SU-DHL-6 (cell line): ENCODE measurements around the gene NFATC1.

Experiments used
- H2AFZ ChIP-seq: fragments of 200-600 bp; sonication (generic); 2 replicates; pipeline ENCODE4 v1.6.1; 2014; ENCODE audit warnings: low read depth, mild to moderate bottlenecking, moderate library complexity, mixed read lengths, antibody characterized with exemption, low read length; ENCODE audit not compliant: severe bottlenecking
- H3F3A ChIP-seq: fragments of 200-600 bp; shearing (Covaris generic); 2 replicates; pipeline ENCODE4 v1.6.0; 2016; ENCODE audit warnings: antibody characterized with exemption, mild to moderate bottlenecking; ENCODE audit not compliant: insufficient read depth
- H3K27ac ChIP-seq: fragments of 200-600 bp; sonication (generic); 2 replicates; pipeline ENCODE4 v1.5.1; 2016; ENCODE audit warnings: low read depth, mild to moderate bottlenecking, low read length, moderate library complexity, mixed read lengths
- H3K27me3 ChIP-seq: fragments of 200-600 bp; sonication (generic), shearing (Covaris generic); 2 replicates; pipeline ENCODE4 v1.6.0; 2014; ENCODE audit warnings: mild to moderate bottlenecking, low read length
- H3K36me3 ChIP-seq: fragments of 200-600 bp; sonication (generic); 2 replicates; pipeline ENCODE4 v1.6.1; 2014; ENCODE audit warnings: mild to moderate bottlenecking, low read length, mixed read lengths
- H3K4me2 ChIP-seq: fragments of 300-600, 200-600 bp; shearing (Covaris generic), sonication (generic); 2 replicates; pipeline ENCODE4 v1.6.0; 2014; ENCODE audit warnings: low read length, low read depth, mild to moderate bottlenecking; ENCODE audit not compliant: poor library complexity, severe bottlenecking
- H3K4me3 ChIP-seq: fragments of 200-600 bp; sonication (generic); 2 replicates; pipeline ENCODE4 v1.5.1; 2014; ENCODE audit warnings: antibody characterized with exemption, low read length, mild to moderate bottlenecking, mixed read lengths; ENCODE audit not compliant: insufficient read depth, poor library complexity, severe bottlenecking
- H3K79me2 ChIP-seq: fragments of 200-600 bp; sonication (generic); 2 replicates; pipeline ENCODE4 v1.6.1; 2014; ENCODE audit warnings: mild to moderate bottlenecking, low read length, moderate library complexity; ENCODE audit not compliant: insufficient read depth
- H3K9ac ChIP-seq: fragments of 200-600 bp; sonication (generic); 2 replicates; pipeline ENCODE4 v1.7.0; 2014; ENCODE audit warnings: mild to moderate bottlenecking, low read length
- H3K9me2 ChIP-seq: fragments of 200-600 bp; sonication (generic); replicated peaks from 2 replicates; pipeline ENCODE4 v1.6.1; 2014; ENCODE audit warnings: low read length; ENCODE audit not compliant: insufficient read depth
- H3K9me3 ChIP-seq: fragments of 200-600 bp; sonication (generic); 2 replicates; pipeline ENCODE4 v1.6.1; 2014; ENCODE audit warnings: low read length, mixed read lengths; ENCODE audit not compliant: insufficient read depth
- H4K20me1 ChIP-seq: fragments of 200-600 bp; sonication (generic); 2 replicates; pipeline ENCODE4 v1.6.1; 2014; ENCODE audit warnings: low read depth, mild to moderate bottlenecking, antibody characterized with exemption, low read length, moderate library complexity, mixed read lengths
- CTCF ChIP-seq: fragments of 200-600 bp; sonication (generic); IDR thresholded peaks from one replicate; pipeline ENCODE4 v1.5.1; 2017; ENCODE audit warnings: antibody characterized with exemption, mild to moderate bottlenecking, low read length, moderate library complexity; ENCODE audit not compliant: insufficient read depth, poor library complexity, severe bottlenecking
- EZH2phosphoT487 ChIP-seq: fragments of 200-600 bp; sonication (generic), shearing (Covaris generic); conservative IDR thresholded peaks from 2 replicates; pipeline ENCODE4 v1.6.1; 2018; ENCODE audit warnings: mild to moderate bottlenecking, antibody characterized with exemption, low read length, moderate library complexity, mixed read lengths

The NFATC1 gene

GRCh38 chr18:79422783-79423165, 27.0 kb downstream of the NFATC1 start:
- no peak overlapping the region for H3K4me2 ChIP-seq
- no peak overlapping the region for H3K27ac ChIP-seq
- H4K20me1 ChIP-seq: no peaks in the 10 kb centered on the region; the same call in 1 of the 2 replicates
- TF ChIP-seq EZH2phosphoT487 (no peak), CTCF (no peak)
- no peaks in the 10 kb centered on the region for H3F3A ChIP-seq
- no peak overlapping the region for H3K9ac ChIP-seq
- no peak overlapping the region for H2AFZ ChIP-seq
- no peaks in the 10 kb centered on the region for H3K36me3 ChIP-seq
- H3K27me3 ChIP-seq: no peaks in the 10 kb centered on the region
- no peaks in the 10 kb centered on the region for H3K9me2 ChIP-seq
- no peaks in the 10 kb centered on the region; the same call in 1 of the 2 replicates for H3K79me2 ChIP-seq
- H3K9me3 ChIP-seq: no peaks in the 10 kb centered on the region
- no peak overlapping the region for H3K4me3 ChIP-seq

- Histone ChIP-seq H3K9me2 (no peaks in the 10 kb centered on the region), H3K27me3 (no peaks in the 10 kb centered on the region), H2AFZ (no peak overlapping the region), H3K79me2 (no peaks in the 10 kb centered on the region; the same call in 1 of the 2 replicates), H3K4me2 (no peak overlapping the region), H3F3A (no peaks in the 10 kb centered on the region), H4K20me1 (no peaks in the 10 kb centered on the region; the same call in 1 of the 2 replicates), H3K36me3 (no peaks in the 10 kb centered on the region), H3K27ac (no peak overlapping the region), H3K4me3 (no peak overlapping the region), H3K9me3 (no peaks in the 10 kb centered on the region), H3K9ac (no peak overlapping the region)
- no peak for TF ChIP-seq CTCF
- no peak for TF ChIP-seq EZH2phosphoT487
Observed at GRCh38 chr18:79423211-79424007, 27.7 kb downstream of the NFATC1 start.

- Histone ChIP-seq H3K27me3 (no peaks in the 10 kb centered on the region), H3K9me3 (no peaks in the 10 kb centered on the region), H3K9ac (no peak overlapping the region), H2AFZ (no peak overlapping the region), H3K4me3 (no peak overlapping the region), H3F3A (no peaks in the 10 kb centered on the region), H3K4me2 (no peak overlapping the region), H4K20me1 (no peaks in the 10 kb centered on the region; the same call in 1 of the 2 replicates), H3K79me2 (no peaks in the 10 kb centered on the region; the same call in 1 of the 2 replicates), H3K9me2 (no peaks in the 10 kb centered on the region), H3K27ac (no peak overlapping the region), H3K36me3 (no peaks in the 10 kb centered on the region)
- TF ChIP-seq EZH2phosphoT487: no peak
- no peak for TF ChIP-seq CTCF
Observed at GRCh38 chr18:79424008-79424565, 28.4 kb downstream of the NFATC1 start.
